HepG2 (cell line): ENCODE results near the gene PPM1H. TPM values are rescaled to one million over a fixed set of nuclear protein-coding genes. Genes with fewer than 3 reads are reported as not detected.

Experiments used
- BCL3 ChIP-seq: sonication (generic); formaldehyde crosslinking; IDR thresholded peaks from 2 replicates; pipeline ENCODE4 v1.5.1; 2020; ENCODE audit warnings: mild to moderate bottlenecking, missing genetic modification reagents, moderate library complexity
- CERS6 ChIP-seq: sonication (generic); formaldehyde crosslinking; IDR thresholded peaks from 2 replicates; pipeline ENCODE4 v1.5.0; 2020; ENCODE audit warnings: missing genetic modification reagents
- HNF4G ChIP-seq, 2 experiments: sonication (generic) in 1 of 2; formaldehyde crosslinking in 1 of 2; IDR thresholded peaks; 2 replicates each; pipeline versions ENCODE4 v1.4.0 to v1.6.1; 2011 to 2020; ENCODE audit warnings: borderline replicate concordance in 2 of 2, low read depth in 2 of 2, mild to moderate bottlenecking in 2 of 2, low read length in 1 of 2, missing genetic modification reagents in 1 of 2, moderate library complexity in 1 of 2
- IKZF1 ChIP-seq: fragments of 450-650 bp; IDR thresholded peaks from 2 replicates; pipeline ENCODE4 v1.7.1; 2016
- JARID2 ChIP-seq: sonication (generic); formaldehyde crosslinking; IDR thresholded peaks from 2 replicates; pipeline ENCODE4 v1.8.1; 2023; ENCODE audit warnings: missing genetic modification reagents, inconsistent platforms; ENCODE audit not compliant: insufficient replicate concordance
- MED13 ChIP-seq: sonication (generic); formaldehyde crosslinking; IDR thresholded peaks from 2 replicates; pipeline ENCODE4 v1.5.0; 2020; ENCODE audit warnings: missing genetic modification reagents
- MLX ChIP-seq: IDR thresholded peaks from 2 replicates; pipeline ENCODE4 v1.6.1; 2016
- MXD4 ChIP-seq: IDR thresholded peaks from 2 replicates; pipeline ENCODE4 v1.6.1; 2016; ENCODE audit warnings: mild to moderate bottlenecking, missing biosample characterization, missing genetic modification reagents
- PCBP2 ChIP-seq: fragments of 200-400 bp; formaldehyde crosslinking; optimal IDR thresholded peaks from 2 replicates; pipeline ENCODE3; 2018; ENCODE audit warnings: low read length, low read depth; ENCODE audit not compliant: poor library complexity, severe bottlenecking
- POLR2A ChIP-seq, 2 experiments: IDR thresholded peaks; 2 replicates each; pipeline ENCODE4 v1.6.1; 2011; ENCODE audit warnings: low read depth in 2 of 2, low read length in 2 of 2, mild to moderate bottlenecking in 1 of 2, moderate library complexity in 1 of 2; ENCODE audit not compliant: insufficient read depth in 1 of 2
- PTBP1 ChIP-seq: fragments of 200-400 bp; formaldehyde crosslinking; IDR thresholded peaks from 2 replicates; pipeline ENCODE4 v1.6.1; 2018; ENCODE audit warnings: low read length, low read depth; ENCODE audit not compliant: poor library complexity, severe bottlenecking
- RFXAP ChIP-seq: sonication (generic); formaldehyde crosslinking; IDR thresholded peaks from 2 replicates; pipeline ENCODE4 v1.4.0; 2020; ENCODE audit warnings: missing genetic modification reagents, borderline replicate concordance
- SP1 ChIP-seq, 2 experiments: fragments of 450-650 bp in 1 of 2; sonication (generic) in 1 of 2; formaldehyde crosslinking in 1 of 2; IDR thresholded peaks; 2 replicates each; pipeline versions ENCODE4 v1.4.0 to v1.6.1; 2016 to 2020; ENCODE audit warnings: missing genetic modification reagents in 1 of 2
- TIGD3 ChIP-seq: sonication (generic); formaldehyde crosslinking; IDR thresholded peaks from 2 replicates; pipeline ENCODE4 v1.5.1; 2020; ENCODE audit warnings: mild to moderate bottlenecking, missing genetic modification reagents, borderline replicate concordance
- ZFP36L1 ChIP-seq: sonication (generic); formaldehyde crosslinking; IDR thresholded peaks from 2 replicates; pipeline ENCODE4 v1.8.0; 2022; ENCODE audit warnings: mild to moderate bottlenecking, missing genetic modification reagents, moderate library complexity
- ZFP90 ChIP-seq: sonication (generic); formaldehyde crosslinking; IDR thresholded peaks from 2 replicates; pipeline ENCODE4 v1.8.0; 2022; ENCODE audit warnings: missing genetic modification reagents, mild to moderate bottlenecking, inconsistent platforms, borderline replicate concordance
- ZMAT3 ChIP-seq: sonication (generic); formaldehyde crosslinking; conservative IDR thresholded peaks from 2 replicates; pipeline ENCODE4 v1.7.0; 2021; ENCODE audit warnings: missing genetic modification reagents
- ZNF432 ChIP-seq: sonication (generic); formaldehyde crosslinking; IDR thresholded peaks from 2 replicates; pipeline ENCODE4 v1.5.0; 2020; ENCODE audit warnings: missing genetic modification reagents, mild to moderate bottlenecking, borderline replicate concordance
- ZNF451 ChIP-seq: sonication (generic); formaldehyde crosslinking; IDR thresholded peaks from 2 replicates; pipeline ENCODE4 v1.5.0; 2020; ENCODE audit warnings: mild to moderate bottlenecking, missing genetic modification reagents
- ZNF513 ChIP-seq: sonication (generic); formaldehyde crosslinking; conservative IDR thresholded peaks from 2 replicates; pipeline ENCODE4 v1.5.0; 2020; ENCODE audit warnings: missing genetic modification reagents
- ZNF570 ChIP-seq: sonication (generic); formaldehyde crosslinking; IDR thresholded peaks from 2 replicates; pipeline ENCODE4 v1.4.0; 2020; ENCODE audit warnings: mild to moderate bottlenecking, missing genetic modification reagents, borderline replicate concordance
- ZNF607 ChIP-seq: sonication (generic); formaldehyde crosslinking; IDR thresholded peaks from 2 replicates; pipeline ENCODE4 v1.5.1; 2020; ENCODE audit warnings: missing genetic modification reagents, mild to moderate bottlenecking, borderline replicate concordance
- ZNF7 ChIP-seq: IDR thresholded peaks from 2 replicates; pipeline ENCODE4 v1.6.1; 2016; ENCODE audit warnings: missing biosample characterization, missing genetic modification reagents
- polyA plus RNA-seq, 8 experiments: library from polyadenylated mRNA; depleted of rRNA in 3 of 8; stranded (reverse) in 7 of 8; unstranded in 1 of 8; fragments of >200 nt; fragmentation: Illumina TruSeq in 4 of 8; extraction: Trizol in 4 of 8; gene quantifications; 2 replicates each; pipeline versions ENCODE4 v1.2.1 to v1.2.3, GENCODE V29; 2011 to 2016; ENCODE audit warnings: low read depth in 4 of 8, missing spikeins in 1 of 8, mixed read lengths in 1 of 8; ENCODE audit not compliant: insufficient read depth in 1 of 8
- total RNA-seq, 5 experiments: library from RNA; depleted of rRNA; stranded (reverse); fragments of >200 nt; fragmentation: Illumina TruSeq; extraction: Trizol; gene quantifications; 2 replicates each; pipeline ENCODE4 v1.2.3, GENCODE V29; 2016; ENCODE audit warnings: low read depth in 1 of 5

Gene PPM1H
- total and polyA plus RNA-seq, 2 of the 13 experiments (the other 11 are each of a cell fraction or from before 2014, with no cell fraction given) = 29.1 to 38.1 TPM

GRCh38 chr12:62603061-62603810 is 331.7 kb downstream of the PPM1H start (continued):
- TF ChIP-seq PTBP1 = no peak
- no peak; the same call in none of the 2 replicates for TF ChIP-seq MXD4 (CRISPR knock-in tag)
- TF ChIP-seq MLX = 0 out of 2 replicates have a peak, but pooled peaks have one; percentile 32
- TF ChIP-seq ZNF607 (CRISPR knock-in tag) = no peak; the same call in 1 of the 2 replicates
- 0 out of 2 replicates have a peak, but pooled peaks have one; percentile 36 for TF ChIP-seq ZNF451 (CRISPR knock-in tag)
- TF ChIP-seq CERS6 (CRISPR knock-in tag) = no peak; the same call in 1 of the 2 replicates
- TF ChIP-seq BCL3 (CRISPR knock-in tag) = peak; percentile 14; the same call in 1 of the 2 replicates
- TF ChIP-seq MED13 (CRISPR knock-in tag) = no peak; the same call in none of the 2 replicates
- TF ChIP-seq HNF4G (IDR thresholded peaks at IDR 0.05; ENCODE audit: borderline replicate concordance, low read depth, low read length) = no peak
- TF ChIP-seq HNF4G (CRISPR knock-in tag; IDR thresholded peaks at IDR 0.05; ENCODE audit: borderline replicate concordance, low read depth) = no peak
- peak; percentile 89; the same call in 1 of the 2 replicates for TF ChIP-seq ZMAT3
- no peak for TF ChIP-seq SP1 (IDR thresholded peaks at IDR 0.05)
- TF ChIP-seq SP1 (CRISPR knock-in tag; IDR thresholded peaks at IDR 0.05) = no peak
- TF ChIP-seq ZNF432 = no peak
- TF ChIP-seq ZNF513 (CRISPR knock-in tag) = no peak
- no peak for TF ChIP-seq ZFP36L1 (CRISPR knock-in tag)
- peak; percentile 63 to 81 for TF ChIP-seq POLR2A (IDR thresholded peaks at IDR 0.05; ENCODE audit: insufficient read depth in 1 of 2, low read depth in 2 of 2, low read length in 2 of 2)
- no peak for TF ChIP-seq TIGD3 (CRISPR knock-in tag)
- no peak; the same call in 1 of the 2 replicates for TF ChIP-seq ZFP90 (CRISPR knock-in tag)
- no peak for TF ChIP-seq PCBP2
- no peak for TF ChIP-seq JARID2 (CRISPR knock-in tag)
- no peak for TF ChIP-seq ZNF7
- no peak for TF ChIP-seq RFXAP
- no peak for TF ChIP-seq IKZF1
- TF ChIP-seq ZNF570 (CRISPR knock-in tag) = no peak
